HG03565 (cell line): ENCODE measurements around the gene ZFP36L1.
"Not testable (repeated sequence)": the region's sequence is repeated elsewhere in the genome, so short reads cannot be mapped to it uniquely, and the experiment has no call there.

Source experiments
- ATAC-seq: cut with Tn5 transposase; IDR thresholded peaks from one replicate; pipeline ENCODE4 v1.9.1; 2021; ENCODE audit warnings: mild to moderate bottlenecking, moderate library complexity; ENCODE audit not compliant: unreplicated experiment

ZFP36L1 gene

GRCh38 chr14:68766299-68767247 is 26.3 kb downstream of the ZFP36L1 start:
- no peak for ATAC-seq

DNA sequence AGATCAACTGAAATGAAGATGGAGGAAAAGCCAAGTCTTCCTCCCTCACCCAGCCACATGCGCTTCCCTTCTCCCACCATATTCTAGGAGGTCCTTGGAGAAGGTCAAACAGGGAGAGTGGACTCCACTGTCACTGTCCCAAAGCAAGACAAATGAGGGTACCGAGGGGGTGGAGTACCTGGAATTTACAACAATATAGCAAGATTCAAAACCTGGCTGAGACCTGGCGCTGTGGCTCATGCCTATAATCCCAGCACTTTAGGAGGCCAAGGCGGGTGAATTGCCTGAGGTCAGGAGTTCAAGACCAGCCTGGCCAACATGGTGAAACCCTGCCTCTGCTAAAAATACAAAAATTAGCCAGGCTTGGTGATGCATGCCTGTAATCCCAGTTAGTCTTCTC is 29.0 kb downstream of the ZFP36L1 start:
- not testable (repeated sequence) for ATAC-seq

- no peak for ATAC-seq
Observed at GRCh38 chr14:68762953-68763764, 29.7 kb downstream of the ZFP36L1 start.

DNA sequence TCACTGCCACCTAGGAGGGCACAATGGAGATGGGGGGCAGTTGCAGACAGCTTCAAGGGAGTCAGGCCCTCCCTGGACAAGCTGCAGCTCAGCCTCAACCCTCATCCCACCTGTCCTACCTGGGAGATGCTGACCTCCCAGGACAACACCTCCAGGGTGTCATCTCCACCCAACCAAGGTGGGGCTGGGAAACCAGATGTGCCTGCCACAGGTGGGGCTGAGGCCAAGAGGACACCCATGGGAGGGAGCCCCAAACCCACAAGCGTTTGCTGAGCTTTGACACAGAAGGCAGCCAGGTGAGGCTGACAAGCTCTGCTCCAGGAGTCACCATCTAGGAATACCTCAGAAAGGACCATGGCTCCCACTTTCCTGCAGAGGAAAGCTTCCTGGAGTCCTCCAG is 31.5 kb downstream of the ZFP36L1 start:
- no peak for ATAC-seq

GRCh38 chr14:68760761-68761160 is 32.1 kb downstream of the ZFP36L1 start:
- no peak for ATAC-seq

DNA sequence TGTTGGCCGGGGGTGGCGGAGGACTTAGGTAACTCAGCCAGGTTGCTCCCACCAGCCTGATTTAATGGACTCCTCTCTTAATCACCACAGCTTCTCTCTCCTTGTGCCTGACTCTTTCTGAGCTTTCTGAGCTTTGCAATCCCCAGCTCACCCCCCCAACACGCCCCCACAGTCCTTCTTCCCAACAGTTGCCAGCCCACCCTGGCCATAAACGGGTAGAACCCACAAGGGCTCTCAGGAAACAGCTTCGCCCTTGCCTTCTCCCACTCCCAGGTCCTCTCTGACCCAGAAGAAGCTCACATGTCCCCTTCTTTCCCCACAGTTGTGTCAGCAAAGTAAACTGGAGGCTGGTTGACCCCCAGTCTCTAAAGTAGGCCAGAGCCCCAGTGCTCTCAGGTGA is 32.9 kb downstream of the ZFP36L1 start:
- ATAC-seq = no peak

- ATAC-seq = no peak
Observed at GRCh38 chr14:68759017-68759560, 33.8 kb downstream of the ZFP36L1 start.

- no peak for ATAC-seq
Observed at GRCh38 chr14:68758301-68758700, 34.6 kb downstream of the ZFP36L1 start.

DNA sequence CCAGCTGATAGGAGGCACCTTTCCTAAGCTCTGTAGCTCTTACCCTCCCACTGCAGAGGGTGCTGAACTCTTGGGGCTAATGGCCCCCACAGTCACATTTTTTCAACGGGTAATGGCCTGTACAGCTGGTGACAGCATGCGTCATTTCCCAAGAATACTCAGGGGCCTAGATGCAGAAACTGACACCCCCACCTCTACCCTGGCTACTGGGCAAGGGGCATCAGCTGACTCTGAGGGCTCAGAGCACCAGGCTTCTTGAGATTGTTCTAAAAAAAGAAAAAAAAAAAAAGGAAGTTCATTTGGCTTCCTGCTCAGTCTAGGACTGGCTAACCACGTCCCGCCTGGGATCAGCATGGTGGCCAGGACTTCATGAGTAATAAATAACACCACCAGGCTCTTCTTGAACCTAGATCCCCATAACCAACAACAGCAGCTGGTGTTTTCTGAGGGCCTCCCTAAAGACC is 35.2 kb downstream of the ZFP36L1 start:
- no peak for ATAC-seq

GRCh38 chr14:68756734-68757133 is 36.1 kb downstream of the ZFP36L1 start:
- ATAC-seq = no peak

DNA sequence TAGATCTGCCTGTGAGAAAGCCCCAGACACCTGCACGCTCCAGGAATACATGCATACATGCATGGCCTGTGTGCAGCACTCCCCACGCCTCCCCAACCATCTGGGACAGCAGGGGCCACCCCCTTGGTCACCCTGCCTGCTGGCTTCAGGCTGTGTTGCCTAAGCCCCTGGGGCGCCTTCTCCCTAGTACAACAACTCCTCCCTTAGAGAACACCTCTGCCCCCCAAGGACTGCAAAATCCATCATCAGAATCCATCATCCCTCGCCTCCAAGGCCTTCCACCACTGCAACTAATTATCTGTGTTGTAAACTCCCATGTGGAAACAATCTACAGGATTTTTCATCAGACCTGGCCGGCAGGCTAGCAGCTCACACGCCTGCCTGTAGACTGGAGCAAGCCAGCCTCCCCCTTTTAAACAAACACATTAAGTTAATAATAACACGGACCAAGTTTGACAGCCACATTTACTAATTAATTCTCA is 36.8 kb downstream of the ZFP36L1 start:
- no peak for ATAC-seq

- no peak for ATAC-seq
Observed at GRCh38 chr14:68755016-68755353, 37.9 kb downstream of the ZFP36L1 start.

DNA sequence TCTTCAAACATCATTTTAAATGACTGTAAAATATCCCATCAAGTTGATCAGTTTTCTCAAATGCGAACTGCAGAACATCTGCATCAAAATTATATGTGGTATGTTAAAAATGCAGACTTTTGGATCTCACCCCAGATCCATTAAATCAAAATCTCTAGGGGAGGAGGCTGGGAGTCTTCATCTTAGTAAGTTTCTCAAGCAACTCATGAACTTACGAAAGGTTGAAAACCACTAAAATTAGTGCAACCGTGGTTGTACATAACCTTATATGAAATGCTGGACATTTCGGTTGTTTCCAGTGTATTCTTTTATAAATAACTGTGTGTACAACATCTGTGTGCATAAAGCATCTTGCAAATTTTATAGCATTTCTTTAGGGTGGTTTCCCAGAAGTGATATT is 39.2 kb downstream of the ZFP36L1 start:
- no peak for ATAC-seq

DNA sequence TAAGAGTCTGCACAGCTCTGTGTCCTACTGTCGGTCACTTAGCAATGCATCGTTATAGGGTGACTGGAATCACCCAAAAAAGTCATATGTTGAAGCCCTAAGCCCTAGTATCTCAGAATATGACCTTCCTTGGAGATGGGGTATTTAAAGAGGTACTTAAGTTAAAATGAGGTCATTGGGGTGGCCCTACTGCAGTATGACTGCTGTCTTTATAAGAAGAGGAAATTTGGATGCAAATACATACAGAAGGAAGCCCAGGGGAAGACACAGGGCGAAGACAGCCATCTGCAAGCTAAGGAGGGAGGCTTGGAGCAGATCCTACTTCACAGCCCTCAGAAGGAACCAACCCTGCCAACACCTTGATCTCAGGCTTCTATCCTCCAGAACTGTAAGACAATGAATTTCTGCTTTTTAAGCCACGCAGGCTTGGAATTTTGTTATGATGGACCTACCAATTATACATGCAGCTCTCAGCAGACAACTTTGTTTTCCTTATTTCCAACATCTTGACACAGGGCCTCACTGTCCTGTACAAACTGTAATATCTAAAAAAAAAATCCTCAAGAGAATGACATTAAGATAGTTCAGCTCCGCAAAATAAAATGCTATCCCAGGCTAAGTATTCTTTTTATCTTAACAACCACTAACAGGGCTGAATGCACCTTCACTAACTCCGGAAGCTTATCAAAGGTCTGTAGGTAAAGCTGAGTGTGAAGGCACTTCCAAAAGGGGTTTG is 40.4 kb downstream of the ZFP36L1 start:
- ATAC-seq = no peak

DNA sequence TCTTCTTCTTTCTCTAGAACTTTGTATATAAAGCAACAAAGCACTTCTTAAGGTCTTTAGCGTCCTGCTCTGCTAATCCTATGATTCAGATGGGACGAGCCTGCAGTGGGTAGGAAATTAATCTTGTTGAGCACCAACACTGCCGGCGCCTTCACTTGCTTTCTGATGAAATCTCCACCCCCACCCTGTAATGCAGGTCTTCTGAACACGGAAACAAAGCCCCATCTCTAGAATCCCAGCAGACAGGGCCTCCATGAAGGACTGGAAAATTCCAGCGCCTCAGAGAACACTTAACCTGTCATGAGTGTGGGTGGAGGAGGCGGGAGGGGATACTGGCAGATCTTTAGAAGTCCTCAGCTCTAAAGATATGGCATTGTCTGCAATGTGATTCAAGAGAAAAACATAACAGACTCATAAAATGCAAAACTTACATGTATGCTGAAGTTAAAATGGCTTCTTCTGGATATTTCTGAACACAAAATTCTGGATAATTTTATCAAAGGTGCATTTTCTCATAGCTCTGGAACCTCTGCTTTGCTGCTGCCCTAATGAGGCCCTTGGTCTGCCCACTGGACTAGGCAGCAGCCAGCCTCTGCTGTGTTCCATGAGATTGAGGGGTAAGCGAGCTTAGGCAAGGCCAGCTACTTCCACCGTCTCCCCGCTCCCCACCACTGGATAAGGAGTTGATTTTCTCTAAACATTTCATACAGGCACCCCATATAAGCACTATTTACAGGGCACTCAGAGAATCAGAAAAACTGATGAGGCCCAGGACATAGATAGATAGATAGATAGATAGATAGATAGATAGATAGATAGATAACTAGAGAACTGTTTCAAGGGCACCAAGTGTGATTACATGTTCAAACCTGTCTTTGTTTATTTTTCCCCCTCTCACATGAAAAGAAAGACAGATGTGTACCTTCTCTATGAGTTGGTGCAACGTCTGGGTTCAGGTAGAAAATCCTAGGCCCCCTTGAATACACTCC is 43.1 kb downstream of the ZFP36L1 start:
- no peak for ATAC-seq

GRCh38 chr14:68748691-68749090 is 44.2 kb downstream of the ZFP36L1 start:
- no peak for ATAC-seq

GRCh38 chr14:68748260-68748659 is 44.6 kb downstream of the ZFP36L1 start:
- no peak for ATAC-seq

- ATAC-seq = no peak
Observed at GRCh38 chr14:68747393-68747792, 45.5 kb downstream of the ZFP36L1 start.

DNA sequence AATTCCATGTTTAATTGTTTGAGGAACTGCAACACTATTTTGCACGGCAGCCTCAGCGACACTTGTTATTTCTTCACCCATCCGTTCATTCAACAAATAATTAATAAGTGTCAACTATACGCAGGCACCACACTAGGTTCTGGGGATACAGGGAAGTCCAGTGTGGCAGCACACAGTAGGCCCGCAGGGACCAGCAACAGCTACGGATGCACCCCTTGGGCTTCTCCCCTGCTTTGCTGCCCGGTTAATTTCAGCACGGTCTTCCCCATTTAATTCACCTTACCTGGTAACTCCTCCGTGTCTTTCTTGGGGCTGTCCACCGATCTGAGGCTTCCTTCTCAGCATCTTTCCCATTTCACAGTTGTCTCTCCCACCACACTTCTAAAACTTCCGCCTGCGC is 48.3 kb downstream of the ZFP36L1 start:
- no peak for ATAC-seq
